T-cell (primary cell): ENCODE results near the gene C1orf105. TPM values are rescaled to one million over a fixed set of nuclear protein-coding genes. Genes with fewer than 3 reads are reported as not detected.

Experiments
- ATAC-seq, 4 experiments: fragments of 200-7000 bp in 3 of 4; fragments of 150-1000 bp in 1 of 4; cut with Tn5 transposase; replicated peaks in 1 of 4; 1 replicate in 3 of 4; 2 replicates in 1 of 4; pipeline ENCODE4 v1.10.0; 2021; ENCODE audit warnings: moderate library complexity in 3 of 4, mild to moderate bottlenecking in 2 of 4, moderate number of reproducible peaks in 1 of 4
- CTCF ChIA-PET, 2 donors: fragments of 300-600 bp; sonication (Branson Sonifier 250); formaldehyde crosslinking; loops; one replicate each; lab custom pipeline; 2022; ENCODE audit warnings: antibody characterized with exemption in 2 of 2; lab: Charles Lee
- POLR2A ChIA-PET, 2 donors: fragments of 300-600 bp; sonication (Branson Sonifier 250); formaldehyde crosslinking; loops; one replicate each; lab custom pipeline; 2022; ENCODE audit warnings: antibody characterized with exemption in 2 of 2; lab: Charles Lee
- DNase-seq, 35 experiments: peaks; one replicate each; pipeline versions ENCODE4 v3.0.0 to v3.0.0-alpha.2; 2013 to 2023
- H3K27ac ChIP-seq: one replicate; pipeline ENCODE4 v1.5.1; 2013; ENCODE audit warnings: low read length
- H3K27me3 ChIP-seq, 2 experiments: replicated peaks in 1 of 2; 1 replicate in 1 of 2; 2 replicates in 1 of 2; pipeline versions ENCODE4 v1.6.1 to v1.7.0; 2013; ENCODE audit warnings: low read length in 1 of 2, mixed read lengths in 1 of 2; ENCODE audit not compliant: control insufficient read depth in 2 of 2, insufficient read depth in 2 of 2; ENCODE audit errors: extremely low read depth in 1 of 2
- H3K36me3 ChIP-seq, 2 donors: 1 replicate in 1 of 2; 2 replicates in 1 of 2; pipeline versions ENCODE4 v1.6.1 to v1.7.0; 2013; ENCODE audit warnings: low read length in 1 of 2; ENCODE audit not compliant: control insufficient read depth in 2 of 2, insufficient read depth in 1 of 2; ENCODE audit errors: extremely low read depth in 1 of 2
- H3K4me1 ChIP-seq, 2 experiments: 1 replicate in 1 of 2; 2 replicates in 1 of 2; pipeline versions ENCODE4 v1.6.1 to v1.7.0; 2013; ENCODE audit warnings: low read length in 2 of 2, mixed read lengths in 1 of 2; ENCODE audit not compliant: insufficient read depth in 2 of 2, control insufficient read depth in 1 of 2; ENCODE audit errors: extremely low read depth in 1 of 2
- H3K4me3 ChIP-seq, 2 donors: 1 replicate in 1 of 2; 2 replicates in 1 of 2; pipeline versions ENCODE4 v1.5.1 to v1.7.0; 2013; ENCODE audit warnings: mild to moderate bottlenecking in 2 of 2, low read length in 1 of 2, moderate library complexity in 1 of 2; ENCODE audit not compliant: control insufficient read depth in 1 of 2; ENCODE audit errors: extremely low read depth in 1 of 2
- H3K9me3 ChIP-seq: 2 replicates; pipeline ENCODE4 v1.7.0; 2013
- H3K27ac Mint-ChIP-seq, 2 donors: one replicate each; pipeline ENCODE4 v1.8.0; 2020 to 2021; ENCODE audit warnings: mild to moderate bottlenecking in 2 of 2, mixed read lengths in 2 of 2
- H3K27me3 Mint-ChIP-seq, 2 donors: one replicate each; pipeline ENCODE4 v1.8.0; 2021 to 2022; ENCODE audit warnings: mixed read lengths in 2 of 2
- H3K36me3 Mint-ChIP-seq: one replicate; pipeline ENCODE4 v1.8.0; 2021; ENCODE audit warnings: mixed read lengths
- H3K4me1 Mint-ChIP-seq, 3 donors: one replicate each; pipeline ENCODE4 v1.8.0; 2020 to 2022; ENCODE audit warnings: mixed read lengths in 3 of 3, mild to moderate bottlenecking in 1 of 3
- H3K4me3 Mint-ChIP-seq, 3 donors: one replicate each; pipeline ENCODE4 v1.8.0; 2020 to 2022; ENCODE audit warnings: mild to moderate bottlenecking in 3 of 3, mixed read lengths in 3 of 3, moderate library complexity in 3 of 3
- H3K9me3 Mint-ChIP-seq, 3 donors: one replicate each; pipeline ENCODE4 v1.8.0; 2020 to 2022; ENCODE audit warnings: mixed read lengths in 3 of 3
- WGBS: methylation state at CpG from one replicate; pipeline ENCODE4 v1.1.5; 2013; ENCODE audit warnings: missing lambda C conversion rate; ENCODE audit not compliant: insufficient coverage; 5-methylcytosine and 5-hydroxymethylcytosine counted together
- total RNA-seq, 35 experiments: library from RNA in 6 of 35; stranded (reverse) in 6 of 35; fragments of 120-200 nt in 1 of 35; gene quantifications; one replicate each; pipeline versions ENCODE4 v1.2.1 to v1.2.4 and lab custom pipeline; 2013 to 2026

C1orf105 gene
- total RNA-seq, 5 donors from 2014 or later (not counting 1 experiment from before 2014, with no cell fraction given) = not detected

DNA sequence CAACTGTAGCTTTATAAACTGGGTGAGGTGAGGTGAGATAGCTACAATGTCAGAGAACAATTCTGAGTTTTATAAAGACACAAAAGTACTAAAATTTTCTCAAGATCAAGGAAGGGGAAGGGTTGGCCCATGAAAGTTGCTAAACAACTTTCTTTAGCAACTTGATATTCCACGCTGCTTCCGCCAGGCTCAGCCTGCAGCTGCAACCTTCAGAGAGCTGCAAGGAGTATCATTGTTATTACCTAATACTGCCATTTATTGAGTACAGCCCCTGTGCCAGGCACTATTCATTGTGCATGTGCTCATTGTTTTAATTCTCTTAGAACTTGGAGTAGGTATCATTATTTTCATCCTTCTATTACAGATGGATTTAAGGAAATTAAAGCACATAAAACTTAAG lies 78.4 kb downstream of the C1orf105 start:
- Mint-ChIP-seq H3K4me3 (no peak overlapping the region), H3K36me3 (no peaks in the 10 kb centered on the region), H3K4me1 (no peaks in the 10 kb centered on the region), H3K9me3 (no peaks in the 10 kb centered on the region), H3K27me3 (no peaks in the 10 kb centered on the region), H3K27ac (no peak overlapping the region)
- no peaks in the 10 kb centered on the region for H3K36me3 ChIP-seq
- H3K4me1 ChIP-seq = no peaks in the 10 kb centered on the region
- ATAC-seq = no peak
- no peak overlapping the region for H3K4me3 ChIP-seq
- no CpG with 5 or more reads among the region's 2 CpGs for WGBS
- no peak overlapping the region for H3K27ac ChIP-seq
- ChIA-PET CTCF (no interaction called here), POLR2A (interaction anchor here in 1 of 2 donors (0.6 kb wide), 1 partner anchor 319 kb away, joined by 3 read pairs; no protein-coding TSS in a partner anchor)
- DNase-seq = no peak
- no peaks in the 10 kb centered on the region for H3K27me3 ChIP-seq
- H3K9me3 ChIP-seq = no peaks in the 10 kb centered on the region

DNA sequence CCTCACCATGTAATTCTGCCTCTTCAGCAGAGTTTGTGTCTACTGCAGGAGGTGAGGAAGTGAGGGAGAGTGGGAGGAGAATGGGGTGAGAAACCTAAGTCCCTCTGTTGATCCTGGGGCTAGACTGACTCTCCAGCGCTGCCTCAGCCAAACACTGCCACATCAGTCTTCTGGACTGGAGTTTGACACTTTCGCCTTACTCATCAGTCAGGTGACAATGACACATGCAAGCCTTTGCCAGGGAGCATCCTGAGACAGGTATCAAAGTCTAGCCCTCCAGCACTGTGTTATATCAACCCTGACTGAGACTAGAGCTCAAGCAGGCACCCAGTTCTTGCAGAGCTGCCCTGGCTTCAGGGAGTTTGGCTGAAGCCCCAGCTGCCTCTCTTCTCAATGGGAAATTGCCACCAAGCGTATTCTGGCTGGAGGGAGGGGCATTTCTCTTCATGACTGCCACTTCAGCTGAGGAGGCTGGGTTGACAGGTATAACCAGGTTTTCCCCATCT lies 79.2 kb downstream of the C1orf105 start:
- ChIA-PET POLR2A (interaction anchor here in 1 of 2 donors (0.6 kb wide), 1 partner anchor 24 kb away, joined by 3 read pairs; no protein-coding TSS in a partner anchor), CTCF (no interaction called here)
- H3K27me3 Mint-ChIP-seq = peaks cover 0 to under 1% of the 10 kb centered on the region in 2 donors
- H3K36me3 Mint-ChIP-seq = no peaks in the 10 kb centered on the region
- 75% methylated on average over 2 of the region's 3 CpGs for WGBS
- no peaks in the 10 kb centered on the region for H3K4me1 Mint-ChIP-seq
- Histone ChIP-seq H3K4me3 (no peak overlapping the region), H3K4me1 (no peaks in the 10 kb centered on the region), H3K9me3 (no peaks in the 10 kb centered on the region), H3K27me3 (no peaks in the 10 kb centered on the region), H3K36me3 (no peaks in the 10 kb centered on the region), H3K27ac (no peak overlapping the region)
- DNase-seq (no peak), ATAC-seq (no peak)
- no peak overlapping the region for H3K27ac Mint-ChIP-seq
- no peaks in the 10 kb centered on the region for H3K9me3 Mint-ChIP-seq
- no peak overlapping the region for H3K4me3 Mint-ChIP-seq

DNA sequence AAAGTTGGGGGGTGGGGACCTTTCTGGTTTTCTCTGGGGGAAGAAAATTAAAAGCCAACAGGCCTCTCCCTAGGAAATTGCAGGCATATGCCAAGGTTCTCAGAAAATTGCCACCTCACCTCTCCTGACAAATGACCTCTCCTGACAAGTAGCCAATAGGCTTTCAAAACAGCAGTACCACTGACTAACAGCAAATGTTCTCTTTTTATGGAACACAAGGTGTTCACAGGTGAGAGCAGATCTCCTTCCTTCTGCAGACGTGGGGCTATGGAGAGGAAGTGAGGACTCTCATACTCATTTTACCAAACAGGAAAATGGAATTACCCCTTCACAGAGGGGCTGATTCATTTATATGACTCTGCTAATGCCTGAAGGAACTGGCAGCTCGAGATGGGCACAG lies 79.7 kb downstream of the C1orf105 start:
- no peaks in the 10 kb centered on the region for H3K9me3 Mint-ChIP-seq
- no peak overlapping the region for H3K27ac ChIP-seq
- H3K27me3 Mint-ChIP-seq = peaks cover 0 to 2% of the 10 kb centered on the region in 2 donors
- no peaks in the 10 kb centered on the region for H3K36me3 ChIP-seq
- no peak for ATAC-seq
- WGBS = 20% methylated on average over 1 of the region's 2 CpGs
- ChIA-PET POLR2A (no interaction called here), CTCF (no interaction called here)
- no peaks in the 10 kb centered on the region for H3K9me3 ChIP-seq
- no peaks in the 10 kb centered on the region for H3K36me3 Mint-ChIP-seq
- H3K4me1 ChIP-seq = no peaks in the 10 kb centered on the region
- no peaks in the 10 kb centered on the region for H3K4me1 Mint-ChIP-seq
- H3K4me3 Mint-ChIP-seq = no peak overlapping the region
- DNase-seq = no peak
- no peak overlapping the region for H3K4me3 ChIP-seq
- no peaks in the 10 kb centered on the region for H3K27me3 ChIP-seq
- no peak overlapping the region for H3K27ac Mint-ChIP-seq

DNA sequence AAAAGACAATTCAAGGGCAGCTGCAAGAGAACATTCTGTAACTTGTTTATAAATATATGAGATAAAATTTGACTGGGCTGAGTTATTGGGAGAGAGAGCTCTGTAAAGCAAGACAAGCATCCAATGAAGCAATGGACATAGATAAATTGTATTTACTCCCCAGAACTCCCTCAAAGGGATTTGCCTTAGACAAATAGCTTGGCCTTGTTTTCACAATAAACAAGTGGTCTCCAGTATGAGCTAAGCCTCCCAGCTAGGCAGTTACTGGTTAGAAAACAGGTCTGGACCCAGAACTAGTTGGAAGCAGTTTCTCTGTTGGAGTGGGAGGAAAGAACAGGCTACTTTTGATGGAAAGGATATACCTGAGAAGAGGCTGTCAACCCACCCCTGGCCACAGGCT lies 87.3 kb downstream of the C1orf105 start:
- Histone ChIP-seq H3K36me3 (no peaks in the 10 kb centered on the region), H3K4me3 (no peak overlapping the region), H3K4me1 (no peaks in the 10 kb centered on the region), H3K9me3 (no peaks in the 10 kb centered on the region), H3K27ac (no peak overlapping the region), H3K27me3 (no peaks in the 10 kb centered on the region)
- ATAC-seq (no peak), DNase-seq (no peak)
- Mint-ChIP-seq H3K4me3 (no peak overlapping the region), H3K4me1 (no peaks in the 10 kb centered on the region), H3K27ac (no peak overlapping the region), H3K36me3 (peaks cover 2% of the 10 kb centered on the region), H3K27me3 (peaks cover 0 to 4% of the 10 kb centered on the region in 2 donors), H3K9me3 (no peaks in the 10 kb centered on the region)
- ChIA-PET CTCF (no interaction called here), POLR2A (no interaction called here)

DNA sequence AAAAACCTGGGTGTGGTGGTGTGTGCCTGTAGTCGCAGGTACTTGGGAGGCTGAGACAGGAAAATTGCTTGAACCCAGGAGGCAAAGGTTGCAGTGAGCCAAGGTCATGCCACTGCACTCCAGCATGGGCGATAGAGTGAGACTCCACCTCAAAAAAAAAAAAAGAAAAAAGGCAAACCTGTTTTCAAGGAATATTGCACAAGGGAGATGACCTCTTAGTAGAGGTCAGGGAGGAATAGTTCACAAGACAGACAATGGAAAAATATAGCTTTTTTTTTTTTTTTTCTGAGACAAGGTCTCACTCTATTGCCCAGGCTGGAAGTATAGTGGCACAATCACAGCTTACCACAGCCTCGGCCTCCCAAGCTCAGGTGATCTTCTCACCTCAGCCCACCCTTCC lies 90.0 kb downstream of the C1orf105 start:
- peaks cover 2% of the 10 kb centered on the region for H3K36me3 Mint-ChIP-seq
- CTCF ChIA-PET = interaction anchor here in 1 of 2 donors (0.6 kb wide), 1 partner anchor 66 kb away, joined by 6 read pairs; no protein-coding TSS in a partner anchor
- H3K4me3 ChIP-seq = no peak overlapping the region
- H3K9me3 Mint-ChIP-seq = no peaks in the 10 kb centered on the region
- no peaks in the 10 kb centered on the region for H3K4me1 ChIP-seq
- no peaks in the 10 kb centered on the region for H3K27me3 ChIP-seq
- WGBS = 100% methylated on average over 2 of the region's 3 CpGs
- H3K27ac ChIP-seq = no peak overlapping the region
- no peak overlapping the region for H3K27ac Mint-ChIP-seq
- POLR2A ChIA-PET = interaction anchor here (0.6 kb wide), 3 partner anchors 139 to 427 kb away, joined by 3 to 7 read pairs (median 4); no protein-coding TSS in a partner anchor
- H3K9me3 ChIP-seq = no peaks in the 10 kb centered on the region
- H3K36me3 ChIP-seq = no peaks in the 10 kb centered on the region
- ATAC-seq = no peak
- H3K4me3 Mint-ChIP-seq = no peak overlapping the region
- H3K27me3 Mint-ChIP-seq = peaks cover 2 to 6% of the 10 kb centered on the region in 2 donors
- H3K4me1 Mint-ChIP-seq = no peaks in the 10 kb centered on the region
- DNase-seq = no peak

DNA sequence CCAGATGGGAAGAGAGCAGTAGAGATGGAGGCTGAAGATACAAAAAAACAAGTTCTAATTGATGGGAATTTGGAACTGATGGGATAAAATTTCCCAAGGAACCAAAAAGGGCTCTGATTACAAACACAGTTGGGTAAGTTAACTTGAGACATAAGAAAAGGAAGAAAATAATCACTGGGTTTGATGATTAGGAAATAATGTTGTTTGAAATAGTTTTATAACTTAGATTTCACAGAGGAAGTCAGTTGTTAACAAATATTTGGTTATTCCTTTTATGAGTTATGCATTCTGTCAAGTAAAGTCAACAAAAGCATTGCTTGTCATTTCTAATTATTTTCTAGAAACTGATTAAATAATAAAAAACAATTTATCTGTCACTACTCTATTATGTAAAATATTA lies 92.1 kb downstream of the C1orf105 start:
- H3K4me1 ChIP-seq = no peaks in the 10 kb centered on the region
- no peak overlapping the region for H3K27ac Mint-ChIP-seq
- CTCF ChIA-PET = interaction anchor here (0.5 to 1.2 kb wide), 2 partner anchors 10 to 65 kb away, joined by 3 to 4 read pairs; no protein-coding TSS in a partner anchor
- H3K4me1 Mint-ChIP-seq = no peaks in the 10 kb centered on the region
- no peaks in the 10 kb centered on the region for H3K36me3 ChIP-seq
- no peak overlapping the region for H3K4me3 Mint-ChIP-seq
- no peaks in the 10 kb centered on the region for H3K9me3 Mint-ChIP-seq
- ATAC-seq (no peak), DNase-seq (no peak)
- POLR2A ChIA-PET = no interaction called here
- no peaks in the 10 kb centered on the region for H3K27me3 ChIP-seq
- H3K36me3 Mint-ChIP-seq = peaks cover 2% of the 10 kb centered on the region
- no peaks in the 10 kb centered on the region for H3K9me3 ChIP-seq
- H3K27ac ChIP-seq = no peak overlapping the region
- H3K4me3 ChIP-seq = no peak overlapping the region
- peaks cover 2 to 6% of the 10 kb centered on the region in 2 donors for H3K27me3 Mint-ChIP-seq

DNA sequence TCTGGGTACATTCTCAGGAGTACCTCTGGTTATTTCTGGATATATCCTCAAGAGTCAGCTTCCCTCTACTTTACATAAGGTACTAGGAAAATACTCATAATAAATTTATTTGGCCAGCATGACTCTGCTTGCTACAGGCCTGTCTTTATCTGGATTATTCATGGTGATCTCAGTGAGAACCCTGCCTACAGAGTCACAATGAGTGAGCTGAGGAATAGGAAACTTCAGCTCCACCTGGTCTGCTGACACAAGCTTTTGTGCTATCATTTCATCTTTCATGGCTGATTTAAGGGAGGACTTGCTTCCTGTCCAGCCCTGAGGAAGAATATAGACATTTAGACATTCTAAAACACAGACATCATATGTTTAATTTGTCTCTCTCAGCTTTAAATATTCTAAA lies 93.0 kb downstream of the C1orf105 start:
- Histone ChIP-seq H3K36me3 (no peaks in the 10 kb centered on the region), H3K4me3 (no peak overlapping the region), H3K27me3 (no peaks in the 10 kb centered on the region), H3K27ac (no peak overlapping the region), H3K4me1 (no peaks in the 10 kb centered on the region), H3K9me3 (no peaks in the 10 kb centered on the region)
- H3K4me3 Mint-ChIP-seq = no peak overlapping the region
- ATAC-seq = no peak
- H3K27me3 Mint-ChIP-seq = peaks cover 2 to 6% of the 10 kb centered on the region in 2 donors
- H3K27ac Mint-ChIP-seq = no peak overlapping the region
- ChIA-PET CTCF (no interaction called here), POLR2A (no interaction called here)
- H3K36me3 Mint-ChIP-seq = peaks cover 2% of the 10 kb centered on the region
- no peaks in the 10 kb centered on the region for H3K9me3 Mint-ChIP-seq
- H3K4me1 Mint-ChIP-seq = no peaks in the 10 kb centered on the region
- DNase-seq = no peak
